ENCODE data around the gene ZNF736.

GRCh38 chr7:64266341-64266919, 47.3 kb upstream of the ZNF736 start:
- no peak for TF ChIP-seq CTCF (IDR thresholded peaks at IDR 0.05; ENCODE audit: insufficient read depth, low read length, poor library complexity, severe bottlenecking)
- TF ChIP-seq EZH2phosphoT487 (conservative IDR thresholded peaks at IDR 0.05; ENCODE audit: low read length), result no peak

Measured in SU-DHL-6 (cell line).